GM21423 (cell line): ENCODE measurements around the gene KLRK1.
"Not testable (repeated sequence)": the region's sequence is repeated elsewhere in the genome, so short reads cannot be mapped to it uniquely, and the experiment has no call there.

Experiments used
- ATAC-seq: cut with Tn5 transposase; IDR thresholded peaks from one replicate; pipeline ENCODE4 v1.9.1; 2021; ENCODE audit warnings: mild to moderate bottlenecking, moderate library complexity; ENCODE audit not compliant: unreplicated experiment

KLRK1 gene

GRCh38 chr12:10363914-10364814, 25.7 kb downstream of the KLRK1 start:
- peak; percentile 90 for ATAC-seq

GRCh38 chr12:10363658-10363913, 26.3 kb downstream of the KLRK1 start:
- no peak for ATAC-seq

DNA sequence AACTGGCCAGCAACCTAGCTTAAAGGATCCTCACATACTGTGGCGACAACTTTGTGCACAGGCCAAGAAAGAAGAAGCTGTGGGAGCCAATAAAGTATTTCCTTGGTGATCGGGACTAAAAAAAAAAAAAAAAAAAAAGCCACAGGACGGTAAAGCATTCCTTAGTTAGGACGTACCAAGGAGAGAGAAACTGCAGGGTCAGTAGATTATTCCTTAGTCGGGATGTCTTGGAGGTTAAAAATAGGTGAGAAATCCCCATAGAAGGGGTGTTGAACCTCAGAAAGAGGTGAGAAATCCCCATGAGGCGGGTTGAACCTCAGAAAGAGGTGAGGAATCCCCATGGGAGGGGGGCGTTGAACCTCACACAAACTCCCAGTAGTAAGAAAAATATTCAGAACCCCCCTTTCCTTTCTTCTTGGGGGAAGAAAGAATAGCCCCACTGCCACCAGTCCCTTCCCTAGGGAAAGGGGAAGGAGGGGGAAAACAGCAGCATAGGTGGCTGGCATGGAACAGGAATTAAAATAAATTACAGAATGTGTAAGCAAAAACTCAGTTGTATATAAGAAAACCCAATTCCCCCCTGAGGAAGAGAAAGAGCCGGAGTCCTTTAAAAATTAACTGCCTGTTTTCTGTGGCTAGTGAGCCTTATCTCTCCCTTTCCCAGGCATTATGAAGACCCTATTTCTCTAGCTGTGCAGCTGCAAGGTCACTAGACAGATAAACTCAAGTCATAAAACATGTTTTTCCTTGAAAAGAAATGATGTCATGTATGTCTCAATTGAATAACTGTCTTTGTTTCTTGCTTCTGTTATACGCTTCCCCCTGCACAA, 26.8 kb downstream of the KLRK1 start:
- ATAC-seq = no peak

DNA sequence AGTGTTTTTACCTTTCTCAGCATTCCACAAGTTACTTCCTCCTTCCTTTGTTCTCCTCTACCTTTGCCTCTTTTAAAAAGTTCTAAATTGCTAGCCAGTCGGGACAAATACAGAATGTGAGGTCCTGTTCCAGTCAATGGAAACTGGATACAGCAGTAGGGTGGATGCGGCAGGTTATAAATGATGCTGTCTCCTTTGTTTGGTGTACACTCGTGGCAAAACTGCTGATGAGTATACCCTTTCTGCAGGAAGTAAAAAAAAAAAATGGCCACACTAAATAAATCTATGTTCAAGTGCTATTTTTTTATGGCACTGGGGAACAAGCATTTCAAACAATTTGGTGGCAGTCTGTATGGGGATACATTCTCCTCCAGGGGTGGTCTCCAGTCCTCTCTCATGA, 27.5 kb downstream of the KLRK1 start:
- no peak for ATAC-seq

GRCh38 chr12:10361622-10362021, 28.2 kb downstream of the KLRK1 start:
- ATAC-seq = no peak

- no peak for ATAC-seq
Observed at GRCh38 chr12:10361084-10361483, 28.8 kb downstream of the KLRK1 start.

DNA sequence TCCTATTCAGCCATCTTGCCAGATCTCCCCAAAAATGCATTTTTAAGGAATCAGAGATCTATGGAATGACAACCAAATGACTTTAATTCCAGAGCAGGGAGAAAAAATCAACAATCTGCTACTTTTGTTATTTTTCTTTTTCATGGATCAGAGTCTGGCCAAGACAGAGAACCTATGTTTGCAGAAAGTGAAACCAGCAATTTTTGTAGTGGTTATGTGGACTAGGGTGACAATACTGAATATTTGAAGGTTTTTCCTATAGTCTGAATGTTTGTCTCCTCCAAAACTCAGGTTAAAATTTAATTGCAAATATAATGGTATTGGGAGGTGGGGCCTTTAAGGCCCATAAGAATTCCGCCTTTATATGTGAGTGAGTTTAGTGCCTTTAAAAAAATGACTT, 30.9 kb downstream of the KLRK1 start:
- ATAC-seq = no peak

DNA sequence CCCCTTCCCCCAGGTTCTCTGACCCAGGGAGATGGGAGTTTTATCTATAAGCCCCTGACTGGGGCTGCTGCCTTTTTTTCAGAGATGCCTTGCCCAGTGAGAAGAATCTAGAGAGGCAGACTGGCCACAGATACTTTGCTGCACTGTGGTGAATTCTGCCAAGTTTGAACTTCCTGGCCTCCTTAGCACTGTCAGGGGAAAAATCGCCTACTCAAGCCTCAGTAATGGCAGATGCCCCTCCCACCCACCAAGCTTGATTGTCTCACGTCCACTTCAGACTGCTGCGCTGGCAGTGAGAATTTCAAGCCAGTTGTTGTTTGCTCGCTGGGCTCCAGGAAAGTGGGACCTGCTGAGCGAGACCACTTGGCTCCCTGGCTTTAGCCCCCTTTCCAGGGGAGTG, 31.7 kb downstream of the KLRK1 start:
- ATAC-seq = no peak

DNA sequence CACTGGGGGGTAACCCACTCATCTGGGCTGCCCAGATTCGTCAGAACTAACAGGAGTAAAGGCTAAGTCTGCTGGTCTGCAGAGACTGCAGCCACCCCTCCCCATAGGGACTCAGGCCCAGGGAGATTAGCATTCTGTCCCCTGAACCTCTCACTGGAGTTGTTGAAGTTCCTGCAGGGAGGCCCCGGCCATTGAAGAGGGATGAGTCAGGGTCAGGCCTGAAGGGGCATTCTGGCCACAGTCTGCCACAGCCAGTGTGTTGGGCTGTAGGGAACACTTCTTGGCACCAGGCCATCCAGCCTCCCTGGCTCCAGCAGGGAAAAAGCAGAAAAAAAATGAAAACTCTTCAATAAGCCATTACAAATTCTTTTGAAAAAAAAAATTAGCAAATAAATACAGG, 35.3 kb downstream of the KLRK1 start:
- ATAC-seq = no peak

DNA sequence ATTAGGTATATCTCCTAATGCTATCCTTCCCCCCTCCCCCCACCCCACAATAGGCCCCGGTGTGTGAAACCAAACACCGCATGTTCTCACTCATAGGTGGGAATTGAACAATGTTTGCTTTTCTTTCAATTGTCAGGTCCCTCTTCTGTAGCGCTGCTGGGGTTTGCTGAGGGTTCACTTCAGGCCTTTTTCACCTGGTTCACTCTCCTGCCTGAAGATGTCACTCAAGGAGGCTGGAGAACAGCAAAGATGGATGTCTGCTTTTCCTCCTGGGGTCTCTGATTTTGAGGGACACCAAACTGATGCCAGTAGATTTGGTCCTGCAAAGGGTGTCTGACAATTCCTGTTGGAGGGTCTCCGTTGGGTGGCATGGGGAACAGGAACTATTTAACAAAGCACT, 35.8 kb downstream of the KLRK1 start:
- ATAC-seq = no peak

- ATAC-seq = not testable (repeated sequence)
Observed at GRCh38 chr12:10351457-10351856, 38.4 kb downstream of the KLRK1 start.

GRCh38 chr12:10341892-10342509, 47.8 kb downstream of the KLRK1 start:
- no peak for ATAC-seq

- ATAC-seq = not testable (repeated sequence)
Observed at GRCh38 chr12:10340946-10341345, 48.9 kb downstream of the KLRK1 start.

DNA sequence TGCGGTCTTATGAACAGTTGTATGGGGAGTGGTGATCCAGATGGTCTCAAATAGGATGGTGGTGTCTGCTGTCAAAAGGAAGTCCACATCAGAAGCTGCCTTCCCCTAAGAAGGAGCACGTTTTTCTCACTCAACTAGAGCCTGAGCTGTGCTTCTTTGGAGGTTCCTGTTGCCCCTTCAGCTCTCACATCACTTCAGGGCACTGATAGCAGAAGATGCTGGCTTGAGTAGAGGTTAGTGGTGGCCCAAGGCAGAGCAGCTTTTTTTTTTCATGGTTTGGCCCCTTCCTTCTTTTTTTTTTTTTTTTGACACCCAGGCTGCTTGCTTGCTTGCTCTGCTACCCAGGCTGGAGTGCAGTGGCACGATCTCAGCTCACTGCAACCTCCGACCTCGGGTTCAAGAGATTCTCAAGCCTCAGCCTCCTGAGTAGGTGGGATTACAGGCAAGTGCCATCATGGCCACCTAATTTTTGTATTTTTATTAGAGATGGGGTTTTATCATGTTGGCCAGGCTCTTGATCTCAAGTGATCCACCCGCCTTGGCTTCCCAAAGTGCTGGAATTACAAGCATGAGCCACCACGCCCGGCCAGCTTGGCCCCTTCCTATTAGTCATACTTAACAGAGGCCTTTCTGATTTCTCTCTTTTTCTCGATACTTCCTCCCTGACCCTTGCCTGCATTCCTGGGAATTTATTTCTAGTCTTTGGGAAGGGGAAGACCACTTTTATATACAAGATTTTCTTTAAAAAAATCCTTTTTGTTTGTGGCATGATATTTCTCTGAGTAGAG, 50.6 kb downstream of the KLRK1 start:
- ATAC-seq = no peak

DNA sequence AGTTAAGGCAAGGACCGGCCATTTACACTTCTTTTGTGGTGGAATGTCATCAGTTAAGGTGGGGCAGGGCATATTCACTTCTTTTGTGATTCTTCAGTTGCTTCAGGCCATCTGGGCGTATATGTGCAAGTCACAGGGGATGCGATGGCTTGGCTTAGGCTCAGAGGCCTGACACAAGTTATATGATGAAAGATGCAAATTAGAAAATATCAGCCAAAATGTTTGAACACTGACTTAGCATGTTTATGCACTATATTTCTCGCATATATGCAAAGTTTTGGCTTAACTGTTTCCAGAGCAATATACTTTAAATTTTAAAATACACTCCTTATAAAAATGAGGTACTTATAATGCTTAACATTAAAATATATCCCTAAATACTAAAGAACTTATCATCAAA, 51.4 kb downstream of the KLRK1 start:
- ATAC-seq = not testable (repeated sequence)

DNA sequence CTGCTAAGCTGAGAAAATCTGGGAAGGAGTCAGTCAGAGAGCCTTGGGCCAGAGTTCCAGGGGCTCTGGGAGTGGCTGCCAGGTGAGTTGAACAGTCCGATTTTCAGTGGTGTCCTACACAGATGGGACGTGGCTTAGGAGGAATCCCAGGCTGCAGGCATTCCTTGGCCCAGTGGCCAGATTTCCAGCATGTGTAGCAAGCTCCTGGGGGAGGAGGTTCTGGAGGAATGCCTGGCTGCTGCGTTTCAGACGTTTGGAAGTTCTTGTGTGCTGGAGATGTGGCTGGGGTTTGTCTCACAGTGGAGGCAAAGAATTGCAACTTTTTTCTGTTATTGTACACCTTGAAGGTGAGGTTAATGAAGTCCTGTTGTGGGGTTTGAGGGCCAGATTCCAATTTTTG, 53.6 kb downstream of the KLRK1 start:
- not testable (repeated sequence) for ATAC-seq

GRCh38 chr12:10331642-10332239, 58.1 kb downstream of the KLRK1 start:
- ATAC-seq = no peak

DNA sequence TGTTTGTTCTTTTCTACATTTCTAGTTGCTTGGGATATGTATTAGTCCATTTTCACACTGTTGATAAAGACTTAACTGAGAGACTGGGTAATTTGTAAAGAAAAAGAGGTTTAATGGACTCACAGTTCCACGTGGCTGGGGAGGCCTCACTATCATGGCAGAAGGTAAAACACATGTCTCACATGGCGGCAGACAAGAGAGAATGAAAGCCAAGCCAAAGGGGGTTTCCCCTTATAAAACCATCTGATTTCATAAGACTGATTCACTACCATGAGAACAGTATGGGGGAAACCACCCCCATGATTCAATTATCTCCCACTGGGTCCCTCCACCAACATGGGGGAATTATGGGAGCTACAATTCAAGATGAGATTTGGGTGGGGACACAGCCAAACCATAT, 61.1 kb downstream of the KLRK1 start:
- not testable (repeated sequence) for ATAC-seq
